SK-N-SH treated with all-trans-retinoic acid at 6 μM for 48 hours (cell line): Measurements from ENCODE around the gene FSTL3.

Source experiments
- ATAC-seq: fragments of 200-7000 bp; cut with Tn5 transposase; 3 replicates; pipeline ENCODE4 v1.9.1; 2020; ENCODE audit warnings: mild to moderate bottlenecking, moderate library complexity
- ARNTL ChIP-seq: fragments of 450-650 bp; formaldehyde crosslinking; IDR thresholded peaks from 2 replicates; pipeline ENCODE4 v1.5.0; 2020; ENCODE audit warnings: low read depth, mild to moderate bottlenecking, moderate library complexity, borderline replicate concordance
- BACH2 ChIP-seq: fragments of 250-450 bp; sonication (Bioruptor Pico); IDR thresholded peaks from 2 replicates; pipeline ENCODE4 v1.9.0; 2021; ENCODE audit warnings: mild to moderate bottlenecking, borderline replicate concordance
- CREB5 ChIP-seq: fragments of 250-450 bp; sonication (Bioruptor Pico); IDR thresholded peaks from 2 replicates; pipeline ENCODE4 v1.5.1; 2020; ENCODE audit warnings: low read depth, mild to moderate bottlenecking, moderate library complexity
- GLIS3 ChIP-seq: fragments of 250-450 bp; sonication (Bioruptor Pico); IDR thresholded peaks from 2 replicates; pipeline ENCODE4 v1.5.0; 2020; ENCODE audit warnings: mild to moderate bottlenecking, moderate library complexity
- PPARA ChIP-seq: fragments of 250-450 bp; sonication (Bioruptor Pico); IDR thresholded peaks from 2 replicates; pipeline ENCODE4 v1.5.0; 2020; ENCODE audit warnings: mild to moderate bottlenecking, borderline replicate concordance
- RARB ChIP-seq: fragments of 250-450 bp; sonication (Bioruptor Pico); IDR thresholded peaks from 2 replicates; pipeline ENCODE4 v1.8.0; 2021; ENCODE audit warnings: mild to moderate bottlenecking, moderate library complexity
- TCF4 ChIP-seq: fragments of 250-450 bp; sonication (Bioruptor Pico); IDR thresholded peaks from 2 replicates; pipeline ENCODE4 v1.8.0; 2021; ENCODE audit warnings: mild to moderate bottlenecking, moderate library complexity, borderline replicate concordance
- TSHZ2 ChIP-seq: fragments of 250-450 bp; sonication (Bioruptor Pico); IDR thresholded peaks from 2 replicates; pipeline ENCODE4 v1.5.0; 2020; ENCODE audit warnings: mild to moderate bottlenecking, moderate library complexity
- ZC3H10 ChIP-seq: fragments of 250-450 bp; sonication (Bioruptor Pico); IDR thresholded peaks from 2 replicates; pipeline ENCODE4 v1.5.1; 2021; ENCODE audit warnings: mild to moderate bottlenecking, moderate library complexity
- ZFP3 ChIP-seq: fragments of 250-450 bp; sonication (Bioruptor Pico); IDR thresholded peaks from 2 replicates; pipeline ENCODE4 v1.5.0; 2020; ENCODE audit warnings: mild to moderate bottlenecking, moderate library complexity
- ZFP30 ChIP-seq: fragments of 450-650 bp; formaldehyde crosslinking; IDR thresholded peaks from 2 replicates; pipeline ENCODE4 v1.5.0; 2022; ENCODE audit warnings: mild to moderate bottlenecking, moderate library complexity
- ZNF565 ChIP-seq: fragments of 450-650 bp; formaldehyde crosslinking; conservative IDR thresholded peaks from 2 replicates; pipeline ENCODE4 v1.5.0; 2020; ENCODE audit warnings: low read depth, mild to moderate bottlenecking, moderate library complexity
- ZNF8 ChIP-seq: fragments of 450-650 bp; formaldehyde crosslinking; IDR thresholded peaks from 2 replicates; pipeline ENCODE4 v1.5.0; 2020; ENCODE audit warnings: mild to moderate bottlenecking, moderate library complexity
- TF ChIP-seq, protein P1 (sequence below): fragments of 250-450 bp; sonication (Bioruptor Pico); IDR thresholded peaks from 2 replicates; pipeline ENCODE4 v1.8.0; 2021; ENCODE audit warnings: low read depth, mild to moderate bottlenecking, moderate library complexity, borderline replicate concordance

The FSTL3 gene

GRCh38 chr19:658059-658839 lies 17.9 kb upstream of the FSTL3 start:
- ATAC-seq: no peak
- TF ChIP-seq BACH2 (CRISPR knock-in tag): no peak

DNA sequence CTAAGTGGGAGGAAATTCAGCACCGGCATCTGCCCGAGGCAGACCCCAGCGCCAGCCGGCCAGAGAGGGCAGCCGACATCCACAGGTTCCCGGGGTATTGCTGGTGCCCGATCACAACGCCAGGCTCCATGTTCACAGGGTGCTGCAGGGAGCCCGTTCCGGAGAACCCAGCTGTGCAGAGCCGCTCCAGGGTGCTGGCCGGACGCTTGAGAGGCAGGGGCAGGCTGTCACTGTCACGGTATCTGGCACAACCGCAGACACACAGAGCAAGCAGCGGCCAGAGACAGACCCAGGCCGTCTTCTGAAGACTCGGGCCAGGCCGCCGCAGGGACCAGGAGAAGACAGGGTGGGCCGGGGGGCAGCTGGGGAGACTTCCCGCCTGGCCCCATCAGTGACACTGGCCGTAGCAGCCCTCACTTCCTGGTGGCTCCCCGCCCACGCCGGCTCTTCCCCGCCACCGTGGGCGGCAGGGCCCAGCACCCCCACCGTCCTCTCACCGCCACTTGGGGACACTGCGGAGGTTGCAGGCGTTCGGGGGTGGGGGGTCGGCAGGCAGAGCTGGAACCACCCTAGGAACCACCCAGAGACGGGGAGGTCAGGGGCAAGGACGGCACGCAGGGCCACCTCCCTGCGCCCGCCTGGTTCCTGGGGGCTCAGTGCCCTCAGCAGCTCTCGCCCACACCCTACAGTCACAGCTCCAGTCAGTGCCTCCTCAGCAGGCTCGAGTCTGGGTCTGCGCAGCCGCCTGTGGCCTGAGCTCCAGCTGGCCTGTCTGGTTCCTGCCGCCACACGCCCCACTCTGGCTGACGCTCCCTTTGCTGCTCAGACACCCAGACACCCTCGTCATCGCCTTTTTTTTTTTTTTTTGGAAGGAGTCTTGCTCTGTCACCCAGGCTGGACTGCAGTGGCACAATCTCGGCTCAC lies 17.0 kb upstream of the FSTL3 start:
- TF ChIP-seq RARB (CRISPR knock-in tag) (no peak), TCF4 (no peak), ZFP3 (CRISPR knock-in tag) (no peak), BACH2 (CRISPR knock-in tag) (no peak), GLIS3 (CRISPR knock-in tag) (no peak), ZC3H10 (CRISPR knock-in tag) (no peak), ZNF8 (CRISPR knock-in tag) (no peak), ARNTL (no peak)
- no peak for ATAC-seq

GRCh38 chr19:660793-661426 lies 15.3 kb upstream of the FSTL3 start:
- ATAC-seq: no peak

More at GRCh38 chr19:660793-661426, 15.3 kb upstream of the FSTL3 start:
- TF ChIP-seq ARNTL (no peak), ZFP30 (no peak), TSHZ2 (CRISPR knock-in tag) (no peak), CREB5 (no peak), ZC3H10 (CRISPR knock-in tag) (no peak), TCF4 (no peak), ZNF8 (CRISPR knock-in tag) (no peak), PPARA (CRISPR knock-in tag) (no peak), ZNF565 (no peak)
- TF ChIP-seq, protein P1, sequence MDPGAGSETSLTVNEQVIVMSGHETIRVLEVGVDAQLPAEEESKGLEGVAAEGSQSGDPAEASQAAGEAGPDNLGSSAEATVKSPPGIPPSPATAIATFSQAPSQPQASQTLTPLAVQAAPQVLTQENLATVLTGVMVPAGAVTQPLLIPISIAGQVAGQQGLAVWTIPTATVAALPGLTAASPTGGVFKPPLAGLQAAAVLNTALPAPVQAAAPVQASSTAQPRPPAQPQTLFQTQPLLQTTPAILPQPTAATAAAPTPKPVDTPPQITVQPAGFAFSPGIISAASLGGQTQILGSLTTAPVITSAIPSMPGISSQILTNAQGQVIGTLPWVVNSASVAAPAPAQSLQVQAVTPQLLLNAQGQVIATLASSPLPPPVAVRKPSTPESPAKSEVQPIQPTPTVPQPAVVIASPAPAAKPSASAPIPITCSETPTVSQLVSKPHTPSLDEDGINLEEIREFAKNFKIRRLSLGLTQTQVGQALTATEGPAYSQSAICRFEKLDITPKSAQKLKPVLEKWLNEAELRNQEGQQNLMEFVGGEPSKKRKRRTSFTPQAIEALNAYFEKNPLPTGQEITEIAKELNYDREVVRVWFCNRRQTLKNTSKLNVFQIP (CRISPR knock-in tag): no peak
